SW480 (cell line): ENCODE data around the gene RING1.
"Not testable (repeated sequence)": the region's sequence is repeated elsewhere in the genome, so short reads cannot be mapped to it uniquely, and the experiment has no call there.

Experiments used
- DNase-seq: peaks from one replicate; pipeline ENCODE4 v3.0.0-alpha.2; 2016; ENCODE audit warnings: low spot score

The RING1 gene

DNA sequence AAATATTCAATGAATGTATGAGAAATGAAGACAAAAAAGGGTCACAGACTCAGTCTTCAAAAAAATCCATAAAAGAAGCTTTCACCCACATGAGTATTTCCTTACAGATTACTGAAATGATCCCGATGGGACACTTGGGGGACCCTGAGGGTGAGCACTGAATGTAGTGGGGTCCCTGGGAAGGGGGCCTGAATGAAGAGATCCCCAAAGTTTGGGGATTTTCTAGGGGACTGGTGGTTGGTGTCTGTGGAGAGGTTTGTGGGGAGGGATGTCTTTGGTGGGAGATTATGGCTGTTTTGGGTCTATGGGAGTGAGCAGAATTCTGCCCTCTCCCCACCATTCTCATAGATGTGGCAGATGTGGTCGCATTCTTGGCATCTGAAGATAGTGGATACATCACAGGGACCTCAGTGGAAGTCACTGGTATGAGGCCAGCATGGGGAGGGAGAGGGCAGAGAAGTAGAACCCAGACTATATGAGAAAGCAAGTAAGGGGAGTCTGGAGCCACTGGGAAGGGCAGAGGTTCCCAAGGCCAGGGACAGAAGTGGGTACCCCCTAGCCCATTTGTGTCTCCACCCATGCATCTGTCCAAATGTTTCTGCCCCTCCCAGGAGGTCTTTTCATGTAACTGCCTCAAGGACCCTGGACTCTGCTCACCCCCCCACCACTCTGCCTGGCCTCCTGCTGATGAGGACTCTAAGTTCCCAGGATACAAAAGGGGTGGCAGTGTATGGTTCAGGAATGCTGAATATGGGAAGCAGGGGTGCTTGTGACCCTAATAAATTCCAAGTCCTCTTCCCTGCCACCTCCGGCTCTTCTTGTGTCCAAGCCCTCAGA, 2.1 kb upstream of the RING1 start:
- DNase-seq = no peak

DNA sequence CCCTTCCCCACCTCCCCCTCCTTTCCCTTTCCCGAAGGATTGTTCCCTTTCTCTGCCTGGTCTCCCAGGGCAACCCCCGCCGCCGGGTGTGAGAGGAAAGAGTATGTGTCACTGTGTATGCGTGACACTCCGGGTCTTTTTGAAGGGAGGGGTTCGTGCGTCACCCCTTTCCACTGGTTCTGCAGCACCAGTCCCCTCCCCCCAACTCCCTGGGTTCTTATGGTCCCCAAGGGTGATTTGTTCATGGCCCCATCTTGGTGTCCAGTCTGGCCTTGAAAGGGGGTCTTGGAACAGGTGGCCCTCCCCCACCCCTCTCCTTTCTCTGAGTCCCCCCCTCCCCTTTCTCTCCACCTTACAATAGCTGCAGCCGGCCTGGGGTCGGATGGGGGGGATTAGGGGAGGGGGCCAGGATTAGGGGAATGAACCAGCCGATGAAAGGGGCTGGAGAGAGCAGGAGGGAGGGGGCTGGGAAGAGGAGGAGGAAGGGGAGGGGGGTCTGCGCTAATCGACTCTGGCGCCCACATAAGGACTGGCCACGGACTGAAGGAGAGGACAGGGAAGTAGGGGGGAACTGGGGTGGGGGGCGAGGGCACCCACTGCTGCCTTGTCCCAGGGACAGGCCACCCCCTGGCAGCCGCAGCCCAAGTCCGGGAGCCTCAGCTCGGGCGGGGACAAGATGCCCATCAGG, 1.3 kb upstream of the RING1 start:
- DNase-seq = no peak

DNA sequence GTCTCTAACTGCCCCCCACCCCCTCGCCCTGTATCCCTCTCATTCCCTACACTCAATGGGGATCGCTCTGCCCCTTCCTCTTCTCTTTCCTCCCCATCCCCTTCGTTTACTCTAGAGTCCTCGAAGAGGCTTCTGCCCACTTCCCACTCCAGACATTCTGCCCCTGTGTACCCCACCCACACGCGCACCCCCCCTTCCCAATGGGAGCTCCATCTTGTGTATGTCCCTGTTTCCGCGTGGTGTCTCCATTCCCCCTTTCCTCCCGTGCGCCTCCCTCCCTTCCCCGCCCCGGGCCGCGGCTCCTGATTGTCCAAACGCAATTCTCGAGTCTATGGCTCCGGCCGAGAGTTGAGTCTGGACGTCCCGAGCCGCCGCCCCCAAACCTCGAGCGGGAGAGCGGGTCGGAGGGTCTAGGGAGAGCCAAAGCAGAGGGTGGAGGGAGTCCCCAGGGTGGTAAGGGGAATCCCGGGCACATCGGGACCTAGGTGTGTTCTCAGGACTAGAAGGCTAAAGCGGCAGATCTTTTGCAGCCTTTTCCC, 679 bp upstream of the RING1 start:
- DNase-seq = peak; percentile 11

DNA sequence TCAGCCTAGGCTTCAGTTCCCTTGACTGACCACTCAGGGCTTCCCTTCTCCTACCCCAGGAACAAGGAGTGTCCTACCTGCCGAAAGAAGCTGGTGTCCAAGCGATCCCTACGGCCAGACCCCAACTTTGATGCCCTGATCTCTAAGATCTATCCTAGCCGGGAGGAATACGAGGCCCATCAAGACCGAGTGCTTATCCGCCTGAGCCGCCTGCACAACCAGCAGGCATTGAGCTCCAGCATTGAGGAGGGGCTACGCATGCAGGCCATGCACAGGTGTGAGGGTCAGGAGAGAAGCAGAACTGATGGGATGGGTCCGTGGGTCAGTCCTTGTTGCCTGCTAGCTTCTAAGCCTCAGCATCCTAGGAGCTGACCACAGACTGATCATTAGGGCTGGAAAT, 1.6 kb downstream of the RING1 start:
- DNase-seq = no peak

DNA sequence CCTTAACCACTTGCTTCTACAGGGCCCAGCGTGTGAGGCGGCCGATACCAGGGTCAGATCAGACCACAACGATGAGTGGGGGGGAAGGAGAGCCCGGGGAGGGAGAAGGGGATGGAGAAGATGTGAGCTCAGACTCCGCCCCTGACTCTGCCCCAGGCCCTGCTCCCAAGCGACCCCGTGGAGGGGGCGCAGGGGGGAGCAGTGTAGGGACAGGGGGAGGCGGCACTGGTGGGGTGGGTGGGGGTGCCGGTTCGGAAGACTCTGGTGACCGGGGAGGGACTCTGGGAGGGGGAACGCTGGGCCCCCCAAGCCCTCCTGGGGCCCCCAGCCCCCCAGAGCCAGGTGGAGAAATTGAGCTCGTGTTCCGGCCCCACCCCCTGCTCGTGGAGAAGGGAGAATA, 2.8 kb downstream of the RING1 start:
- DNase-seq = no peak

DNA sequence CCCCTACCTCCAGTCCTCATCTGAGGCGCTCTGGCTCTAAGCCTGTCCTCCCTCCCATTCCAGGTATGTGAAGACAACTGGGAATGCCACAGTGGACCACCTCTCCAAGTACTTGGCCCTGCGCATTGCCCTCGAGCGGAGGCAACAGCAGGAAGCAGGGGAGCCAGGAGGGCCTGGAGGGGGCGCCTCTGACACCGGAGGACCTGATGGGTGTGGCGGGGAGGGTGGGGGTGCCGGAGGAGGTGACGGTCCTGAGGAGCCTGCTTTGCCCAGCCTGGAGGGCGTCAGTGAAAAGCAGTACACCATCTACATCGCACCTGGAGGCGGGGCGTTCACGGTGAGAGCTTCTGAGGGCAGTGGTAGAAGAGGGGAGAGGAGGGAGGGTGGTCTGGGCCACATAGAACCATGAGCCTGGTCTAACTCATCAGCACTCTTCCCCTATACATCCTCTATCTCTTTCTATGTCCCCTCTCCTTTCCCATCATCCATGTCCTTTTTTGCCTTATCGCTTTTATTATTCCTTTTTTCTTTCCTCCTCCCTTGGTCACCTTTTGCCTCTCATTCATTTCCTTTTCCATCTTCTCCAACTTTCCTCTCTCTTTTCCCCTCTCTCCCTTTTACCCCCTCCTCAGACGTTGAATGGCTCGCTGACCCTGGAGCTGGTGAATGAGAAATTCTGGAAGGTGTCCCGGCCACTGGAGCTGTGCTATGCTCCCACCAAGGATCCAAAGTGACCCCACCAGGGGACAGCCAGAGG, 3.5 kb downstream of the RING1 start:
- no peak for DNase-seq

DNA sequence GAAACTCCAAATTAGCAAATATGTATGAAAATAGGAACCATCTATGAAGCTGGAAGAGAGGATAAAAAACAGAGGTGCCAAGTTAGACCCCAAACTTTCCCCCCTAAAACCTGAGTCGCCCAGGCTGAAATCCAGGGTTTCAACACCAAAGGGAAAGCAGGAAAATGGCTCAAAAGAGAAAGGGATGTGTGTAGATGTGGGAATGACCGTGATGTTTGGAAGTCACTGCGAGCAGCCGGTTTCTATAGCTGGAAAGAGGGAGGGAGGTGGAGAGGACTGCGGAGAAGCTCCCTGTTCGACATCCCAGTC, 4.5 kb downstream of the RING1 start:
- no peak for DNase-seq

DNA sequence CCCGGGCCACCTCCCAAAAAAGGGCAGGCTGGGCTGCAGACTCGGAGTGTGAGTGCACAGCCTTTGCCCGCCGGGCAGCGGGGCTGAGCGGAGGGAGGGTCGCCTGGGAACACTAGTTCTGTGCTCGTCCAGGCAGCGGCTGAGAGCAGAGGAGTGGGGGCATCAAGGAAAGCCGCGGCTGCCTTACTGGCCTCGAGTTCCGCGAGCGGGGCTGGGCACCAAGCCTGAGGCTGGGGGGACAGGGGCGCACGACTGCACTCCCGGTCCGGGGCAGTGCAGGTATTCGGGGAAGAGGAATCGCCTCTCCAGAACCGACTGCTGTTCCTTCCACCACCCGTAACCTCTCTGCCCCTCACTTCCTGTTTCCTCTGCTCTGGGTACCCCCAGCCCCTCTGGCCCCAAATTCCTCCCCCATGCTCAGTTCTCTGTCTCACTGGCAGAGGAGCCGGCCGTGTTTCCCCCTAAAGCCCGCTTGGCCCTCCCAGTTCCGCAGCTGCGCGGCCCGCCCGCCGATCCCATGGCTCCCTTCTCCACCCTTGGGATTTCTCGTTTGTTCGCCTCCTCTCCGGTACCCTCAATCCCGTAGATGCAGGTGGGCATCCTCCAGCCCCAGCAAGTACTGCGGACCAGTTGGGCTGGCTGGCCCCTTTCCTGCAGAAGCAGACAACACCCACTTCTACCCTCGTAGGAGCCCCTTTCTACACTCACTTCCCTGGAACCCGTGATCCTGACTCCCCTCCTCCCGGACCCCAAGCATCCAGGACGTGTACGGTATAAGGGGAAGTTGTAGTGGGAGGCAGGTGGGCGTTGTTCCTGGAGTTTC, 5.1 kb downstream of the RING1 start:
- DNase-seq = no peak

DNA sequence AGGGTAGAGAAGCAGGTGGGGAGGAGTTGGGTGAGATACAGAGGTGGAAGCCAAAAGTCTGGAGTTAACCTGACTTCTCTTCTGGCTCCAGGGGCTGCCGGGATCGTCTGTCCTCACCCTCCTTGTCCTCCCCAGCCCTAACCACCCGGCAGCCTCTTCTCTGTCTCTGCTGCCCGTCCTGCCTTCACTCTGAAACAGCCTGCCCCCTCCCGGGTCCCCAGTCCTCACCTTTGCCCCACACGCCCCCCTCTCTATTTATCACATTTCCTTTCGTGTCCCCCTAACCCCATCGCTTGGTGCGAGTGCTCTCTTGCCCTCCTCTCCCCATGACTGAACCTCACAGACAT, 5.7 kb downstream of the RING1 start:
- DNase-seq = no peak

DNA sequence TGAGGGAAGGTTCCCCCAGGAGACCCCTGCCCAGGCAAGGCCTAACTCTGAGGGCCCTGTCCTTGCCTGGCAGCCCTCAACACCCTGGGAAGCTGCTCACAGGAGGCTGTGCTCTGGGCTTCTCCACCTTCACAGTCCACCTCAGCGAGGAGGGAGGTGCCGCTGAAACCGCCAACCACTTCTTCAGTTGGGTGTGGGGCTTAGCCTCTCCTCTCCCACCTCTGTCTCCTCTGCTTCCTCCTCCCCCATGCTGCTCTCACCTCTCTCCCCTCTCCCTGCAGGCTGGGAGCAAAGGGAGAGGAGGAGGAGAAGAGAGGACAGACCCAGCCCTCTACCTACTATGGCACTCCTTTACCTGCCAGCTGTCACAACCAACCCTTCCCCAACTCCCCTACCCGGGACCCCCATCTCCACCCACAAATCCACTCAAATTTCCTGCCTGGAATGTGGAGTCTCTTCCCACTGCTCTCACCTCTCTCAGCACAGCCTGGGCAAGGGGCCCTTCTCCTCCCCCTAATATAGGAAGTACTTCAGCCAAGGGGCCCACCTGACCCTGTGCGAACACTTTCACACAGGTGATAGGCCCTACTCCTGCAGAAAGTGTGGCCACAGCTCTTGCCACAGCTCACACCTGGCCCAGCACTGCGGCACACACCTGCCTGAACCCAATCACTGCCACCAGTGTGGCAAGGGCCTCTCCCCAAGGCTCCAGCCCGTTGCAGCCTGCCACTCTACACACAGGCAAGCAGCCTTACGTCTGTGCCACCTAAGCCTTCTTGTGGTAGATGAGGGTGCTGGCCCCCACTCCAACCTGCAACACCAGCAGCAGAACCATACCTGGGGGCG, 7.2 kb downstream of the RING1 start:
- DNase-seq = no peak

DNA sequence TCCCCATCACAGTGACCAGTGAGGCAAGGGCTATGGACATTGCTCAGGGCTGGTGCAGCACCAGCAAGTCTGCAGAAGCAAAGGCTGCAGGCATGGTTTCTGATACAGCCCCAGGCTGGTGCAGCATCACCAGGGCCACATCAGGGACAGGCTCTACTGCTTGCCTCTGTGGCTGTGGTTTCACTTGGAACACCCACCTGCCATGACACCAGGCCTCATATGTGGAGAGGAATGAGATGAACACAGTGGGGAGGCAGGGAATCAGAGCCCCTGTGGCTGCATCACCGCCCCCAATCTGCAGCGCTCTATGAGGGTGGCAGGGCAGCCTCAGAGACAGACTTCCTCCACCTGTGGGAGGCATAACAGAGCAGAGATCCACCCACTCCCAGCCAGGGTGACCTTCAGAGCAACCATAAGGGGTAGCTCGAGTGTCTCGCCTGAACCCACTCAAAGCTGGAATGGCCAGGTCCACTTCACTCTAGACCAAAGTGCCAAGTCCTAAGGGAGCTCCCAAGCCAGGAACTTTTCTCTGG, 7.9 kb downstream of the RING1 start:
- no peak for DNase-seq

DNA sequence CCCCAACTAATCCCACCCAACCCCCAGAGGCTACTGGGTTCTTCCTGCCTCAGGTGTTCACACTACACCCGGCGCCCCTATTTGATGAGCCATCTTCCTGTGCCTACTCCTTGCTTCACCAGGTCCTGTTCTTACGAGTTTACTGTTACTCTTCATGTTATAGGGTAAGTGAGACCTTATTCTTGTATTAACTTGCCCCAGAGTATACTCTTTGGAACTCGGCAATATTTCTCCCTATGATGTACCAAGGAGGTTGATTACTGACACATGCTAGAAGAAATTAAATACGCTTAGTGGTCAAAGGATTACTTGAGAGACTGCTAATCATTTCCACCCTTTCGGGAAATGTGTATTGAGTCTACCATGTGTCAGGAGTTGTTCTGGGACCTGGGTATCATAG, 8.9 kb downstream of the RING1 start:
- DNase-seq = no peak

DNA sequence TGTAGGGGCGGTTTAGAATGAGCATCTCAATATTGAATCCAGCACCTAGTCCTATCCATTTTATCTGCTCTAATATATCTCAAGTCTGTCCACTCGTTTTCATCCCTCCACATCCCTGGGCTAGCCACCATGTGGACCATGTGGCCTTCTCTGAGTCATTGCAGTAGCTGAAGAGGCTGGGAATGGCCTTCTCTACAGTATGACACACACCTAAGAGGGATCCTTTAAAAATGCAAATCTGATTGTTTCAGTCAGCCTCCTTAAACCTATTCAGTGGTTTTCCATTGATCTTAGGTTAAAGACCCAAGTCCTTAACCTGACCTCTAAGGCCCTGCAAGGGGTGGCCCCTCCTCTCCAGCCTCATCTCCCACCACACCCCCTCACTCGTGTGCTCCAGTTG, 9.4 kb downstream of the RING1 start:
- no peak for DNase-seq

DNA sequence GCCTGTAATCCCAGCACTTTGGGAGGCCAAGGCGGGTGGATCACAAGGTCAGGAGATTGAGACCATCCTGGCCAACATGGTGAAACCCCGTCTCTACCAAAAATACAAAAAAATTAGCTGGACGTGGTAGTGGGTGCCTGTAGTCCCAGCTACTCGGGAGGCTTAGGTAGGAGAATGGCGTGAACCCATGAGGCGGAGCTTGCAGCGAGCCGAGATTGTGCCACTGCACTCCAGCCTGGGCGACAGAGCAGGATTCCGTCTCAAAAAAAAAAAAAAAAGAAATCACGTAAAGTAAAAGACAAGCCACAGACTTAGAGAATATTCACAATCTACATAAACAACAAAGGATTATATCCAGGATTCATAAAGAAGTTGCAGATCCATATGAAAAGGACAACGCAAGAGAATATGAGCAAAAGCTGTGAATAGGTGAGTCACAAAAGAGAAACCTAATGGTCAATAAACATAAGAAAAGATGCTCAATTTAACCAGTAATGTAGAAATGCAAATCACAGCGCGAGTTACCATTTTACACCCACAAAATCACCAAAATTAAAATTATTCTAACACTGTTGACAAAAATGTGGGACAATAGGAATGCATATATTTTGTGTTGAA, 18.3 kb downstream of the RING1 start:
- not testable (repeated sequence) for DNase-seq

DNA sequence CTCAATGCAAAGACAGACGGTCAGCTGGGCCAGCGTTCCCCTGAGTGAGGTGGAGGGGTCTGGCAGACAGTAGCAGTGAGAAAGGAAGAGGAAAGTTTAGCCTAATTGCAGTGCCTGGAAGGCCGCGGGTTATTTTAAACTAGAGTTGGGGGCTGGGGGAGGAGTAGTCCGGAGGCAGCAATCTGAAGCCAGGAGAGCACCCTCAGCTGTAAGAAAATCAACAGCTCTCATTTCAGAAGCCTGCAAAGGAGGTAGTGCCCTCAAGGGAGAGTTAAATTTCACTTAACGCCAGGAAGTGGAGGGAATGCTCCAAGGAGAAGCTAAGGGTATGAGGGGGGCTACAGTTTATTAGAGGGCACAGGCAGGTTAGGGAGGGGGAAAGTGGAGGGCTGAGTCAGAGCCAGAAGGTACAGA, 26.9 kb downstream of the RING1 start:
- DNase-seq = no peak

DNA sequence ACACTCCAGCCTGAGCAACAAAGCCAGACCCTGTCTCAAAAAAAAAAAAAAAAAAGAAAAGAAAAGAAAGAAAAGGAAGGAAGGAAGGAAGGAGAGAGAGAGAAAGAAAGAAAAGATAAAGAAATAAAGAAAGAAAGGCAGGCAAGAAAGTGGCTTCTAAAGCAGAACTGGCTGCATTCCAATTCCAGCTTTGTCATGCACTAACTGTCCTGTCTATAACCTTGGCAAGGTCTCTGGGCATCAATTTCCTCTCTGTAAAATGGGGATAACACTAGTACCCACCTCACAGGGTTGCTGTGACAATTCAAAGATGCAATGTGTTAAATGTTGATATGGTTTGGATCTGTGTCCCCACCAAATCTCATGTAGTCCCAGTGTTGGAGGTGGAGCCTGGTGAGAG, 28.0 kb downstream of the RING1 start:
- DNase-seq = no peak

DNA sequence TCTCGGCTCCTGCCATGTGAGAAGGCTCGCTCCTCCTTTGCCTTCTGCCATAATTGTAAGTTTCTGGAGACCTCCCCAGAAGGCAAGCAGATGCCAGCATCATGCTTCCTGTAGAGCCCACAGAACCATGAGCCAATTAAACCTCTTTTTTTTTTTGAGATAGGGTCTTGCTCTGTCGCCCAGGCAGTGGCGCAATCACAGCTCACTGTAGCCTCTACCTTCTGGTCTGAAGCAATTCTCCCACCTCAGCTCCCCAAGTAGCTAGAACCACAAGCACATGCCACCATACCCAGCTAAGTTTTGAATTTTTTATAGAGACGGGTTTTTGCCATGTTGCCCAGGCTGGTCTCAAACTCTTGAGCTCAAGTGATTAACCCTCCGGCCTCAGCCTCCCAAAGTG, 28.6 kb downstream of the RING1 start:
- no peak for DNase-seq

DNA sequence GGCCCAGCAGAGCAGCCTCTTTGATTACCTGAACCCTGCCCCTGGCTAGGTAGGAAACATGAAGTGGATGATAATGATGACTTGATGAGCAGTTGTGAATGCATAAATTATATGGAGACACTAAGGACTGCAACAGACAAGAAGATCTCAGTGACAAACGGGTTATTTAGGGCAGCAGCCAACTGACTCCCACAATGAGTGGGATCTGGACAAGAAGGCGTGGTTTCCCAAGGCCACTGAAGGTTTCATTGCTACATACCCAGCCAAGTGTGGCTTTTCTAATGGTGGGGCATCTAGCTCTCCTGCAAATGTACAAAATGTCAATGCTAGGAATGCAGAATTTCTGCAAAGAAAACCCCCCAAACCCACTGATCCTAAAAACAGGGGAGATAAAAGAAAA, 29.4 kb downstream of the RING1 start:
- DNase-seq = no peak

DNA sequence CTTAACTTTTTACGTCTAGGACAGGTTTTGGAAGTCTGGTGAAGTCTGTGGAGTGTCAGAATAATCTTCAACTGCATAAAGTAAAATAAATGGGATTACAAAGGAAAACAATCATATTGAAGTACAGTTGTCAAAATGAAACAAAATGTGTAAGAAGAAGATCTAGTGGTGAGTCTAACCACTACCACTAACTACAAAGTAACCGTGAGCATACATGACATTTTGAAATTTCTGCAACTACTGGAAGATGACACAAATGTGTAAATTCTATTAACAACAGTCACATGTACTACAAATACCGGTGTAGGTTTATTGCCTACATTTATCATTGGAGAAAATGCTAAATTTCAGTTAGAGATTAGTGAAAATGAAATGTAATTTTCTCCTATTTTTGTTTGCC, 33.7 kb downstream of the RING1 start:
- no peak for DNase-seq

DNA sequence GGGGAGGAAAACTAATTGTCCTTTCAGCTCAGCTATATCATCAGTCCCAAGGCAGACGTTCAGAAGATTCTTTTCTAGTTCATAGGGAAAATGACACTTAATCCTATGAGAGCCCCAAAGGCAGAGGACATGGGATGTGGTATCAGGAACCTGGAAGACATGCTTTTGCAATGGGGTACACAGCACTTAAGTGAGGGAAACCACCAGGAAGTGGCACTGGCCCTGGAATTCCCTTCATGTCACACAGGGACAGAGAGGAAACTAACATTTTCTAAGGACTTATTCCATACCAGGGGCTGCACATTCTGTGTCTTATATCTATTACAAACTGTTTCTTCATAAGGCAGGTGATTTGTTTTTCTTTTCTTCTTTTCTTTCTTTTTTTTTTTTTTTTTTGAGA, 35.2 kb downstream of the RING1 start:
- DNase-seq = no peak
